HG02610 (cell line): ENCODE data around the gene LFNG.
"Not testable (repeated sequence)": the region's sequence is repeated elsewhere in the genome, so short reads cannot be mapped to it uniquely, and the experiment has no call there.

Source experiments
- ATAC-seq: cut with Tn5 transposase; IDR thresholded peaks from one replicate; pipeline ENCODE4 v1.9.1; 2021; ENCODE audit warnings: mild to moderate bottlenecking, moderate library complexity; ENCODE audit not compliant: unreplicated experiment

Gene LFNG

GRCh38 chr7:2542011-2542915 lies 22.7 kb downstream of the LFNG start:
- ATAC-seq, result no peak

DNA sequence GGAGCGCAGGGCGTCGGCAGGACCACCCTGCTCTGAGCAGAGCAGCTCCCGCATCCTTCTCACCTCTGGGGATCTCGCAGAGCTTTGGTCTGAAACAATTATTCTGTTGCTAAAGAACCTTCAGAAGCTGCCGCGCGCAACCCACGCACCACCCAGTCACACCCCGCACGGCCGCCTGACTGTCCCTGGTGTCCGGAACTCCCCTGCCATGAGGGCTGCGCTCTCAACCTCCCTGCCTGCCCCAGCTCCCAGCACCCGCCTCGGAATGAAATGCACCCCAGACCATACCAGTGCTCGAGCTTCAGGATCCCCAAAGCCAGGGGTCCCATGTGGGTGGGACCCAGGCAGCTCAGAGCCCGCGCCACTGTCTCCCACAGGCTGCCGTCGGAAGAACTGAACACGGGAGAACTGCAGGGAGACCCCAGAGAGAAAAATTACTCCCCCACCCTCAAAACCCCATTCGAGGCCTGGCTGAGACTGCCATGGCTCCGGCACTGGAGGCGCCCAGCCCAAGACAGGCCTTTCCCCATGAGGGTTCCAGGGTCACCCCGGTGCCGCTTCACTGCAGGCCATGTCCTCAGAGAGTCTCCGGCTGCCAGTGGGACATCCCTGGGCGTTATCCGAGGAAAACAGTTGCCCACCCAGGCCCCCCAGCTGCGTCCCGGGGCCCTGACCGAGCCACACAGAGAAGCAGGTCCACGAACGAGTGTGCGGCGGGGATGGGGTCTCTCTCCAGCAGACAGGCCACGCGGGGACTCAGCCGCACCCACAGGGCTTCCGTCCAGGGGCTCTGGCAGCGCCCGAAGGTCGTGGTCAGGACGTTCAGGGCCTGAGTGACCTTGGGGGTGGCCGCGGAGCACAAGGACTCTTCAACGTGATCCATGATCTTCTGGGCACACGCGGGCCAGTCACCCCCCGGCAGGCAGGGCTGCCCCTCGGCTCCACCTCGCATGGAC lies 23.6 kb downstream of the LFNG start:
- ATAC-seq, result no peak

DNA sequence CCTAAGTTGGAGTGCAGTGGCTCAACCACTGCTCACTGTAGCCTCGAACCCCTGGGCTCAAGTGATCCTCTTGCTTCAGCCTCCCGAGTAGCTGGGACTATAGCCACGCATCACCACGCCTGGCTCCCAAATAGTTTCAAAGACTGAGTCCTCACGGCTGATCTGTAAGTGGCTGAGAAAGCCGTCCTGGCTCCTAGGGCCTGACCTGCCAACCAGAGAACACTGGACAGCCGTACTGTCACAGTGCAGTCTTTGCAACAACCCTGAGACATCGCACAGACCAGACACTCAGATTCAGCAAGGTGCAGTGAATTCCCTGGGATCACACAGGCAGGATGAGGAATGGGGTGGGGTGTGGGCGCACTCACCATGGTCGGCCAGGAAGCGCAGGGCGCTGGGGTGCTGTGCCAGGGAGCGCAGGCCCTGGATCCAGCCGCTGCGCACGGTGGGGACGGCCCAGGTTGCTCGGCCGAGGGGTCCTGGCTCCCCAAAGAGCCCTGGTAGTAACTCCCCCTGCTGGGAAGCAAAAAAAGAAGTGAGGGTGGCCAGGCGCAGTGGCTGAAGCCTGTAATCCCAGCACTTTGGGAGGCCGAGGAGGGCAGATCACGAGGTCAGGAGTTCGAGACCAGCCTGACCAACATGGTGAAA lies 25.1 kb downstream of the LFNG start:
- no peak for ATAC-seq

- no peak for ATAC-seq
These were observed 26.3 kb downstream of the LFNG start for GRCh38 chr7:2545746-2546425.

DNA sequence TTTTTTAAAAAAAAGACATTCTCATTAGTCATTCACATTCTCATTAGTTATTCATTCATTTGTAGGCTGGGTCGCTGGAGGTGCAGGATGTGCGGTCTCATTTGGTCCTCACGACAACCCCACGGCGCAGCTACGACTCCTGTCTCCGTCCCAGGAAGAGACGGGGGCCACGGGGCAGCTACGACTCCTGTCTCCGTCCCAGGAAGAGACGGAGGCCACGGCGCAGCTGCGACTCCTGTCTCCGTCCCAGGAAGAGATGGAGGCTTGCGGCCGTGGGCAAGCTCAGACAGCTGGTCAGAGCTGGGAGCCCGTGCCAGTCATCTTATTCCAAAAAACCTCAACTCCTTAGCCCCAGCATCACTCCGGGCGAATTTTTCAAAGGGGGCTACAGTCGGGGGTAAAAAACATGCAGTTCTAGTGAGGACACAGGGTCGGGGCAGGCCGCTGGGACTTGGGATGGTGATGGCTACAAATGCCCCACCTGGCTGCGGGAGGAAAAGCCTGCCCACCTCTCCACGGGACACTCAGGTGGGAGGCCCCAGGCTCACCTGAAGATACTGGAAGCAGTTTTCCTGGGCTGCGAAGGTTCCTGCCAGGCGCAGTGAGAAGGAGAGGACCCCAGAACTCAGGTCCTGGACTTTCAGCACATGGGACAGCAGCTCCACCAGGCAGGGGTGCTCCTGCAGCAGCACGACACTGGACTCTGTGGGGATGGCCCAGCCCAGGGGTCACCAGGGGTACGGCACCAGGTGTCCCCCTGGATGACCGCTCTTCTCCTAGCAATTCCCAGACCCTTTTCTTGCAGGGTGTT lies 27.4 kb downstream of the LFNG start:
- no peak for ATAC-seq

GRCh38 chr7:2551418-2551817 lies 31.8 kb downstream of the LFNG start:
- ATAC-seq, result no peak

GRCh38 chr7:2553108-2553507 lies 33.5 kb downstream of the LFNG start:
- no peak for ATAC-seq

DNA sequence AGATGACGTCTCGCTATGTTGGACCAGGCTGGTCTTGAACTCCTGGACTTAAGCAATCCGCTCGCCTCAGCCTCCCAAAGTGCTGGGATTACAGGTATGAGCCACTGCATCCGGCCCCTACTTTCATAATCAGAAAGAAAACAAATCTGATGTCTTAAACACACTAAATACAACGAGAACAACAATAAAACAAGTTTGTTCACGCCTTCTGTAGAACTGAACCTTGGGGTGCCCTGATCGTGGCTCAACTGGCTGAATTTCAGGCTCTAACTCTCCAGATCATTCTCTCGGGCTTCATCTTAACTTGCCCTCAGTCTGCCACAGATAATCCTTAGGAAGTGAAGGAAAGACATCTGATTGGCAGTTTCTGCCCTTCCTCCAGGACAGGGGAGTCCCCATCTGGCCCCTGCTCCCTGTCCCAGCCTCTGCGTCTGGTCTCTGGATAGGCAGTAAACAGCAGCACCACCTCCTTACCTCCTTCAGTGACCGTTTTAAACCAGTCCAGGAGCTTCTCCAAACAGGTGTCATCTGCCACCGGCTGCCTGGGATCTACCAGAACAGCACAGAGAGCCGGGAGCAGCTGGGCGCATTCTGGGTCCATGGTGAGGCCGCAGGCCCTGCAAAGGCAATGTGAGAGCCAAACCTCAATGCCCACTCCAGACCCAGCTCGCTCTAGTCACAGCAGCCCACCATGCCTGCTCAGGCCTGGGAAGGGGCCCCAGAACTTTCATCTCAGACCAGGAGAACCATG lies 34.4 kb downstream of the LFNG start:
- ATAC-seq, result no peak

GRCh38 chr7:2554661-2555111 lies 35.1 kb downstream of the LFNG start:
- ATAC-seq, result no peak

DNA sequence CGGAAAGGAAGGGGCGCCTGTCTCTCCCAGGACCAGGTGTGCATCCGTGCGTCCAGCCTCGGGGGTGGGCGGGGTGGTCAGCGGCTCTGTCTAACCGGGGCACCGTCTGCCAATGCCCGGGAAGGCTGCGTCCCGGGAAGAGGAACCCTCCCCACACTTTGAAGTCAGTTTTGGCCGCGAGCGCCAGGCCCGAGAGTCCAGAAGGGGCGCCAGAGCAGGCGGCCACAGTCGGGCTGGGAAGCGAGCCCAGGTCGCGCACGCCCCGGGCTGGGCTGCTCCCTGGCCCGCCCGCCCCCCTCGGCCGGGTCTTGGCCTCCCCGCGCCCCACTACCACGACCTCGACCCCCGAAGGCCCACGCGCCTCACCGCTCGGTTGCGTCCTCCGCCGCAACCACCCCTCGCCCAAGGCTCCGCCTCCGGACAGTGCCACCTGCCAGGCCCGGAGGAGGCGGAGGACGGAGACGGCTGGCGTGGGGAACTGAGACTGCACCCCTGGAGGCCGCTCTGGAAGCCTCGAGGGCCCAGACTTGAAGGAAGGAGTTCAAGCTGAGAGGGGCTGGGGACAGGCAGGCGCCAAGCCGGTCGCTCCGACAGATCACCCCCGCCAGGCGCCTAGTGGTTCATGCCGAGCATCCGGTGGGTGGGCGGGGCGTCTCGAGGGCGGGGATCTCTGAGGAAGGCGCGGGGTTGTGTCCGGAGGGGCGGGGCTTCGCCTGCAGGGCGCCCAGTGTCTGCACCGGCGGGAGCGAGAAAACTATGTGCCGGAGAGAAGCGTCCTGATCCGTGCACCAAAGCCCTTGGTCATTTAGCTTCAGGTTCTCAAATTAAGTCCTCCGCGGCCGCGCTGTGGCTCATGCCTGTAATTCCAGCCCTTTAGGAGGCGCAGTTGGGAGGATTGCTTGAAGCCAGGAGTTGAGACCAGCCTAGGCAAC lies 35.8 kb downstream of the LFNG start, which contains the start of gene BRAT1:
BRAT1 (minus strand) TSS at position 404 of the 932 bp plus-strand sequence. CDS start 1,093 bp downstream, outside the sequence.
- ATAC-seq, result peak; percentile 68

GRCh38 chr7:2558629-2559282 lies 39.2 kb downstream of the LFNG start, which contains the start of gene IQCE:
Gene IQCE (plus strand): TSS chr7:2558979. CDS start chr7:2559182, 203 bp downstream.
- ATAC-seq, result peak; percentile 60

DNA sequence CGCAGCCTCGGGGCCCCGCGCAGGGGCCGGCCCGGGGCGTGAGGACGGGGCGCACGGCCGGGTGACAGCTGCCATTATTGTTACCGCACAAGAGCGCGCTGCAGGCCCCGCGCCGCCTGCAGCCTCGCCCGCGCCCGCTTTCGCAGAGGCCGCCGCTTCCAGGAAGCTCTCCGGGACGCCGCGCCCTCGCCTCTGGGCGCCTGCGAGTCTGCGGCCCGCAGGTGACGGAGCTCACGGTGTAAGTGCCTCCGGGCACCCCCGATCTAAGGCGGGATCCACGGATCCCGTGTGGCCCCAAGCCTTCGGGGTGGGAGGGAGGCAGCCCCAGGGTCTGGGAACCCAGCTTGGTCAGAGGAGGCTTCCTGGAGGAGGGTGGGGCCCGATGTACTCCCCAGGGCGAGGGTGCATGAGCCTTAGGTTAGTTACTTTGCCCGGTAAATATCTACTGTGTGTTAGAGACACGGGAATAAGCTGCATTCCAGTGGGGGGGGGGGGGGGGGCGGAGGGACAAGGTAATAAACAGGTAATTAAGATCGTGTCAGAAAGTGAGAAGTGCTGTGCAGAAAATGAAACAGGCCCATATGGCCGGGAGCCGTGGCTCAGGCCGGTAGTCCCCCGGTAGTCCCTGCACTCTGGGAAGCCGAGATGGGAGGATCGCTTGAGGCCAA lies 39.8 kb downstream of the LFNG start:
- ATAC-seq, result peak; percentile 8

- not testable (repeated sequence) for ATAC-seq
These were observed 44.4 kb downstream of the LFNG start for GRCh38 chr7:2563955-2564354.

DNA sequence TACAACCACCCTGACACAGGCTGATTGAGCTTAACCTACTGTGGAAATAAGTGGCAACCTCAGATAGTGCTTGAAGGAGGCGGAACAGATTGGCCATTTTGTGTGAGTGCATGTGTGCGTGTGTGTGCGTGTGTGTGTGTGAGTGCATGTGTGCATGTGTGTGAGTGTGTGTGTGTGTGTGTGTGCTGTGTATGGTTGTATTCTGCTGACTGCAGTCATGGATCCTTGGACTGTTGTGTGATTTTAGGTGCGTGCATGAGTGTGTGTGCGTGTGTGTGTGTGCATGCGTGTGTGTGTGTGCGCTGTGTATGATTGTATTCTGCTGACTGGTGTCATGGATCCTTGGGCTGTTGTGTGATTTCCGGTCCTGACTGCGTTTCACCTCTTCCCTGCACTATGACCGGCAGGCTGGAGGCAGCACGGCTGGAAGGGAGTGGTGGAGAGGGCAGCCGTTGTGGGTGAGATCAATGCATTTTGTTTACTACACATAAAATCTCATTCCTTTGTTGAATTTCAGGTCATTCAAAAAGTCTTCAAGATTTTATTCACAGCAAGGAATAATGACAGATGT lies 45.5 kb downstream of the LFNG start:
- no peak for ATAC-seq

GRCh38 chr7:2566348-2566889 lies 46.8 kb downstream of the LFNG start:
- ATAC-seq, result peak; percentile 35
